T-helper 1 cell treated with Interleukin-12 subunit alpha and Interleukin-12 subunit beta and Interleukin-4 antibody, amounts not matched to agents 30 μg/mL and 1 μg/mL, for 36 hours (primary cell): ENCODE measurements around the gene ZNF267.
"Not testable (repeated sequence)": the region's sequence is repeated elsewhere in the genome, so short reads cannot be mapped to it uniquely, and the experiment has no call there.

ENCODE experiments used
- H3K27ac Mint-ChIP-seq: one replicate; pipeline ENCODE4 v1.8.0; 2021; ENCODE audit warnings: mild to moderate bottlenecking, mixed read lengths
- H3K27me3 Mint-ChIP-seq: one replicate; pipeline ENCODE4 v1.8.0; 2021; ENCODE audit warnings: low read depth, mixed read lengths
- H3K36me3 Mint-ChIP-seq: one replicate; pipeline ENCODE4 v1.8.0; 2021; ENCODE audit warnings: low read depth, mixed read lengths
- H3K4me1 Mint-ChIP-seq: one replicate; pipeline ENCODE4 v1.8.0; 2021; ENCODE audit warnings: low read depth, mixed read lengths
- H3K4me3 Mint-ChIP-seq: one replicate; pipeline ENCODE4 v1.8.0; 2021; ENCODE audit warnings: mild to moderate bottlenecking, moderate library complexity, mixed read lengths
- H3K9me3 Mint-ChIP-seq: one replicate; pipeline ENCODE4 v1.8.0; 2021; ENCODE audit warnings: mixed read lengths

ZNF267 gene

DNA sequence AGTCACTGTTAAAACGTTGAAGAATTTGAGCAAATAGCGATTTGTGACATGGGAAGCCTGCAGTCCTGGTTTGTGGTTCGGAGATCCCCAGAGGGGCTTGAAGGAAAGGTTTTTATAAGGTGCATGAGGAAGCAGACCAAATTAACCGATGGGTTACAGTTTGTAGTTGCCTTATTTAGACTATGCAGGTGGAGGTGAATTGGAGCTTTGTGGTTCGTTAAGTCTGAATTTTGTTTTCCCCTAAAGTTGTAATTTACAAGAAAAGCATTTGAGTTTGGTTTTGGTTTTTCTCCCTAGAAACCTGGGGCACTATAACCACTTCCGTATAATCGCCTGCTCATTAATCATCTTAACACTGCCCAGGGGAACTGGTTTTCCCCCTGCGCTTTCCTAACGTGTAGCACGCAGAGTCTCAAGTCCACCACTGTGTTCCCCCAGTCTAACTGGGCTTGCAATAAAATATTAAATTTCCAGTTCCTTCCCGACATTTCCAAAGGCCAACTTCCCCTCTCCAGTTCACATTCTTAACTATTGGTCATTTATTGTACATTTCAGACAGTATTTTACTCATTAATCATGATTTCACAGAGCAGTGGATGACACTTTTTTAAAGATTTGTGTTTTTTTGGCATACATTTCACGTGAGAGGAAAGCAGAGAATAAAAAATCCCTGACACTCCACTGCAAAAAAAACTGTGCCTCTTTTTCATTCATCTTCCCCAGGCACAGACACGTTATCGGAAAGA, 932 bp downstream of the ZNF267 start:
- Mint-ChIP-seq H3K4me1 (peaks cover 58% of the 10 kb centered on the region), H3K9me3 (peaks cover 17% of the 10 kb centered on the region), H3K4me3 (peak overlapping the region; percentile 90), H3K27me3 (no peaks in the 10 kb centered on the region), H3K27ac (peak overlapping the region; percentile 98), H3K36me3 (peaks cover 55% of the 10 kb centered on the region)

GRCh38 chr16:31875112-31875803, 1.7 kb downstream of the ZNF267 start:
- Mint-ChIP-seq H3K27me3 (no peaks in the 10 kb centered on the region), H3K27ac (peak overlapping the region; percentile 98), H3K4me1 (peaks cover 65% of the 10 kb centered on the region), H3K9me3 (peaks cover 21% of the 10 kb centered on the region), H3K4me3 (peak overlapping the region; percentile 90), H3K36me3 (peaks cover 62% of the 10 kb centered on the region)

DNA sequence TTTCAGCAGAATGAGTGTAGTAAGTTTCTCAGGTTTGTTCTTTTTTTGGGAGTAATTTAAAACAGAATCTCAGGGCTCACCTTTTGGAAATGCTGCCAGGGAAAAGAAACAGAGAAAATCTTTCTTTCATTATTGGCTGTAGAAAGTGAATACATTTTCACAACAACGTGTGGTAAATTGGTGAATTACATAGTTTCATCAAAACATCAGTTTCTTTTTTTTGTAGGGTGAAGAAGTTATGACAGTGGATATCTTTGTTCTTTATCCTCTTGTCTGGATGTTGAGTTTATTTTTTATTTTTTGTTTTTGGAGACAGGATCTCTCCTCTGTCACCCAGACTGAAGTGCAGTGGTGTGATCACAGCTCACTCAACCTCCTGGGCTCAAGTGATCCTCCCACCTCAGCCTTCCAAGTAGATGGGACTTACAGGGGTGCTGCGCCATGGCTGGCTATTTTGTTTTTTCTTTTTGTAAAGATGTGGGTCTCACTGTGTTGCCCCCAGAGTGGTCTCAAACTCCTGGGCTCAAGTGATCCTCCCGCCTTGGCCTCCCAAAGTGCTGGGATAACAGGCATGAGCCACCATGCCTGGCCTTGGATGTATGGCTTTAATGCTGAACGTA, 2.4 kb downstream of the ZNF267 start:
- Mint-ChIP-seq H3K27me3 (no peaks in the 10 kb centered on the region), H3K9me3 (peaks cover 22% of the 10 kb centered on the region), H3K4me3 (peak overlapping the region; percentile 90), H3K36me3 (peaks cover 69% of the 10 kb centered on the region), H3K27ac (peak overlapping the region; percentile 98), H3K4me1 (peaks cover 62% of the 10 kb centered on the region)

GRCh38 chr16:31876951-31877828, 3.6 kb downstream of the ZNF267 start:
- peaks cover 63% of the 10 kb centered on the region for H3K4me1 Mint-ChIP-seq
- H3K4me3 Mint-ChIP-seq = peak overlapping the region; percentile 90
- H3K27ac Mint-ChIP-seq = peak overlapping the region; percentile 98
- H3K9me3 Mint-ChIP-seq = peaks cover 24% of the 10 kb centered on the region
- no peaks in the 10 kb centered on the region for H3K27me3 Mint-ChIP-seq
- peaks cover 80% of the 10 kb centered on the region for H3K36me3 Mint-ChIP-seq

GRCh38 chr16:31877876-31878642, 4.5 kb downstream of the ZNF267 start:
- Mint-ChIP-seq H3K9me3 (peaks cover 30% of the 10 kb centered on the region), H3K4me1 (peaks cover 64% of the 10 kb centered on the region), H3K36me3 (peaks cover 87% of the 10 kb centered on the region), H3K27me3 (no peaks in the 10 kb centered on the region), H3K27ac (peak overlapping the region; percentile 98), H3K4me3 (peak overlapping the region; percentile 90)

GRCh38 chr16:31879937-31880321, 6.3 kb downstream of the ZNF267 start:
- Mint-ChIP-seq H3K9me3 (peaks cover 35% of the 10 kb centered on the region), H3K27me3 (no peaks in the 10 kb centered on the region), H3K27ac (peak overlapping the region; percentile 87), H3K4me1 (peaks cover 64% of the 10 kb centered on the region), H3K36me3 (peaks cover 92% of the 10 kb centered on the region), H3K4me3 (peak overlapping the region; percentile 90)

DNA sequence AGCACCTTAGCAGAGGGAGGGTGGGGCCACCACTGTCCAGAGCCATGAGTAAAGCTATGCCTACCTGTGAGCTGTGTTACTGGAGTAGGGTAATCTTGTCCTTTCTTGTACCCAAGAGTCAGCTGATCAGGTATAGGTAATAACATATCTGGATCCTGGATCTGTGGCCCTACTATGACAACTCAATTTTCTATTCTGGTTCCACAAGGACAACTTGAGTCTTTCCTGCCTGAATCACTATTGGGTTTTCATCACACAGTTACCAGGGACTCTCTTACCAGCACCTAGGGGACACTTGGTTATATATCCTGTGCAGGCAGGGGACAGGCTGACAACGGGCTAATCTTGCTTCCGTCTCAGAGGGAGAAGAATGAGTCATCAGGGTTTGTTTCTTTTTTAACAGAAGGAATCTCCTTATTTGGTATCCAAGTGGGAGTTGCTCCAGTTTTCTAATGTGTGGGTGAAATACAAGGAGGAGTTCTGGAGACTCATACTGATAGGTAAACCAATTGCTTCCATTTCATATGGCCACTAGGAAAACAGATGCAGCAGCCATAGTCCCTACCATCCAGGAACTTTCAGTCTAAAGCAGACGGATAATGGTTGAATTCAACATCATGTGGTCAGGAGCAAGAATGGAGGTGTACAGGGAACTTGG, 6.8 kb downstream of the ZNF267 start:
- Mint-ChIP-seq H3K27ac (peak overlapping the region; percentile 87), H3K36me3 (peaks cover 92% of the 10 kb centered on the region), H3K27me3 (no peaks in the 10 kb centered on the region), H3K4me3 (peak overlapping the region; percentile 90), H3K4me1 (peaks cover 63% of the 10 kb centered on the region), H3K9me3 (peaks cover 40% of the 10 kb centered on the region)

- H3K27ac Mint-ChIP-seq = no peak overlapping the region
- peaks cover 43% of the 10 kb centered on the region for H3K4me1 Mint-ChIP-seq
- H3K27me3 Mint-ChIP-seq = no peaks in the 10 kb centered on the region
- peaks cover 90% of the 10 kb centered on the region for H3K36me3 Mint-ChIP-seq
- H3K9me3 Mint-ChIP-seq = peaks cover 69% of the 10 kb centered on the region
- H3K4me3 Mint-ChIP-seq = no peak overlapping the region
Measured at GRCh38 chr16:31886227-31886626, 12.6 kb downstream of the ZNF267 start.

DNA sequence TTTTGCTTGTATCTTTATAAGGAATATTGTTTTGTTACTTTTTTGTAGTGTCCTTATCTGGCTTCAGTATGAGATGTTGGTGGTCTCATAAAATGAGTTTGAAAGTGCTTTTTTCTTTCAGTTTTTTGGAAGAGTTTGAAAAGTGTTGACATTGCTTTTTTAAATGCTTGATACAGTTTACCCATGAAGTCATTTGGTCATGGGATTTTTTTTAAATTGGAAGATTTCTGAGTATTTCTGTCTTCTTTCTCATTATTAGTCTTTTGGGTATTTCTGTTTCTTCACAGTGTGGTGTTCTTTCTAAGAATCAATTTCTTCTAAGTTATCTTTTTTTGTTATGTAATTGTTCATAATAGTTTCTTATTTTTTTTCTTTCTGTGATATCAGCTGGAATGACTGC, 15.1 kb downstream of the ZNF267 start:
- peak overlapping the region; percentile 82 for H3K27ac Mint-ChIP-seq
- H3K27me3 Mint-ChIP-seq = no peaks in the 10 kb centered on the region
- H3K4me1 Mint-ChIP-seq = peaks cover 48% of the 10 kb centered on the region
- peaks cover 83% of the 10 kb centered on the region for H3K9me3 Mint-ChIP-seq
- H3K4me3 Mint-ChIP-seq = peak overlapping the region; percentile 38
- H3K36me3 Mint-ChIP-seq = peaks cover 95% of the 10 kb centered on the region

DNA sequence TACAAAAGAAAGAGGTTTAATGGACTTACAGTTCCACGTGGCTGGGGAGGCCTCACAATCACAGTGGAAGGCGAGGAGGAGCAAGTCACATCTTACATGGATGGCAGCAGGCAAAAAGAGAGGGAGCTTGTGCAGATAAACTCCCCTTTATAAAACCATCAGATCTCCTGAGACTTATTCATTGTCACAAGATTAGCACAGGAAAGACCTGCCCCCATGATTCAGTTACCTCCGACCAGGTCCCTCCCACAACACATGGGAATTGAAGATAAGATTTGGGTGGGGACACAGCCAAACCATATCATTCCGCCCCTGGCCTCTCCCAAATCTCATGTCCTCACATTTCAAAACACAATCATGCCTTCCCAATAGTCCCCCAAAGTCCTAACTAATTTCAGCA, 18.5 kb downstream of the ZNF267 start:
- Mint-ChIP-seq H3K9me3 (peaks cover 95% of the 10 kb centered on the region), H3K4me1 (peaks cover 51% of the 10 kb centered on the region), H3K36me3 (peaks cover 97% of the 10 kb centered on the region)
- H3K27ac Mint-ChIP-seq, H3K27me3 Mint-ChIP-seq, H3K4me3 Mint-ChIP-seq: not testable (repeated sequence)

DNA sequence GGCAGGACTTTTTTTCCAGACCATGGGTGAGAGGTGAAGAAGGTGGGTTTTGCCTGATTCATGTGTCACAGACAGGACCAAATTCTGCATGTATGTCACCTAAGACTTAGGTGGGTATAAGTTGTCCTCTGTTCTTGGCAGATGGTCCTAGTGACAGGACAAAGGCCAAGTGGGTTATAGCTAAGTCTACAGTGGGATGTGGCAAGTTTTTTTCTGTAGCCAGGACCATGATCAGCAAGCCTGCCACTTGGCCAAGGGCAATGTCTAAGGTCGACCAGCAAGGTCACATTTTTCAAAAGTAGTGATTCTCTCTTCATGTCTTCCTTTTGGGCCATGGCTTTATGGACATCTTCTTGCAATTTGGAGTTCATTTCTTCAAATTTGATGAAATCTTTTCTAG, 20.2 kb downstream of the ZNF267 start:
- Mint-ChIP-seq H3K27ac (no peak overlapping the region), H3K4me3 (no peak overlapping the region), H3K36me3 (peaks cover 98% of the 10 kb centered on the region), H3K27me3 (no peaks in the 10 kb centered on the region), H3K4me1 (peaks cover 46% of the 10 kb centered on the region), H3K9me3 (peaks cover 94% of the 10 kb centered on the region)

DNA sequence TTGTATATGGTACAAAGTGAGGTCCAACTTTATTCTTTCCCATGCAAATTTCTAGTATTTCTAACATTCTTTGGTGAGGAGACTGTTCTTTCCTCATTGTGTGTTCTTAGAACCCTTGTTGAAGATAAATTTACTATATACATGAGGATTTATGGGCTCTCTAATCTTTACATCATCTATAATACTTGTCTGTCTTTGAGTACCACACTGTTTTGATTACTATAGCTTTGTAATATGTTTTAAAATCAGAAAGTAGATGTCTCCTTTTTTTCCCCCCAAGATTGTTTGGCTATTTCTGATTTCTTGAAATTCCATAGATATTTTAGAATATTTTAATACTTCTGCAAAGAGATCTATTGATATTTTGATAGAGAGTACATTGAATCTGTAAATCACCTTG, 23.7 kb downstream of the ZNF267 start:
- H3K4me1 Mint-ChIP-seq = peaks cover 29% of the 10 kb centered on the region
- H3K4me3 Mint-ChIP-seq = no peak overlapping the region
- no peak overlapping the region for H3K27ac Mint-ChIP-seq
- peaks cover 87% of the 10 kb centered on the region for H3K36me3 Mint-ChIP-seq
- no peaks in the 10 kb centered on the region for H3K27me3 Mint-ChIP-seq
- H3K9me3 Mint-ChIP-seq = peaks cover 75% of the 10 kb centered on the region

DNA sequence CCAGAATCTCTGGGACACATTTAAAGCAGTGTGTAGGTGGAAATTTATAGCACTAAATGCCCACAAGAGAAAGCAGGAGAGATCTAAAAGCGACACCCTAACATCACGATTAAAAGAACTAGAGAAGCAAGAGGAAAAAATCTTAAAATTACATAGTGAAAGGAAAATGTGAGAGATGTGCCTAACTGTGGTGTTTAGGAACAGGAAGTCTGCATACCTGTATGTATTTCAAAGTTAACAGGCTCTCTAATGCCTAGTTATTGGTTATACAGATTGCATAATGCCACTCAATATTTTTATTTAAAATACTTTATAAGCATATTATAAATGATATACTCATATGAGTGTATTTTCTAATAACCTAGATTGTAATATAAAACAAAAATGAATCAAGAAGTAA, 25.9 kb downstream of the ZNF267 start:
- no peak overlapping the region for H3K4me3 Mint-ChIP-seq
- no peaks in the 10 kb centered on the region for H3K27me3 Mint-ChIP-seq
- H3K36me3 Mint-ChIP-seq = peaks cover 86% of the 10 kb centered on the region
- peak overlapping the region; percentile 57 for H3K27ac Mint-ChIP-seq
- peaks cover 67% of the 10 kb centered on the region for H3K9me3 Mint-ChIP-seq
- peaks cover 24% of the 10 kb centered on the region for H3K4me1 Mint-ChIP-seq
